GM19099 (cell line): Measurements from ENCODE around the gene FOXG1.

Source experiments
- POLR2A ChIP-seq: IDR thresholded peaks from 3 replicates; pipeline ENCODE4 v1.6.1; 2011; ENCODE audit warnings: low read depth; ENCODE audit not compliant: insufficient read length; ENCODE audit errors: extremely low read depth

FOXG1 gene

GRCh38 chr14:28766469-28766955, at the start of gene FOXG1:
FOXG1 (plus strand) TSS chr14:28766787; CDS start chr14:28767280, 493 bp downstream.
- TF ChIP-seq POLR2A, result no peak

- TF ChIP-seq POLR2A, result no peak
Measured at GRCh38 chr14:28719130-28719529, 47.5 kb upstream of the FOXG1 start.

GRCh38 chr14:28731358-28731757, 35.2 kb upstream of the FOXG1 start:
- TF ChIP-seq POLR2A, result no peak

- TF ChIP-seq POLR2A, result no peak
Measured at GRCh38 chr14:28742171-28742846, 24.3 kb upstream of the FOXG1 start.

GRCh38 chr14:28744126-28744525, 22.5 kb upstream of the FOXG1 start:
- TF ChIP-seq POLR2A, result no peak

GRCh38 chr14:28745176-28745575, 21.4 kb upstream of the FOXG1 start:
- TF ChIP-seq POLR2A, result no peak

GRCh38 chr14:28746247-28746646, 20.3 kb upstream of the FOXG1 start:
- no peak for TF ChIP-seq POLR2A

GRCh38 chr14:28751467-28752058, 15.0 kb upstream of the FOXG1 start:
- no peak for TF ChIP-seq POLR2A

GRCh38 chr14:28754209-28754985, 12.2 kb upstream of the FOXG1 start:
- TF ChIP-seq POLR2A, result no peak

GRCh38 chr14:28755198-28755815, 11.3 kb upstream of the FOXG1 start:
- TF ChIP-seq POLR2A, result no peak

- TF ChIP-seq POLR2A, result no peak
Measured at GRCh38 chr14:28755884-28756268, 10.7 kb upstream of the FOXG1 start.

- no peak for TF ChIP-seq POLR2A
Measured at GRCh38 chr14:28756269-28756883, 10.2 kb upstream of the FOXG1 start.

- TF ChIP-seq POLR2A, result no peak
Measured at GRCh38 chr14:28756884-28757570, 9.6 kb upstream of the FOXG1 start.

GRCh38 chr14:28757786-28758185, 8.8 kb upstream of the FOXG1 start:
- TF ChIP-seq POLR2A, result no peak
